ENCODE data around the gene RILPL1.

RILPL1 gene

GRCh38 chr12:123479442-123480180 lies 53.9 kb downstream of the RILPL1 start:
- no peak overlapping the region for H2BK5ac ChIP-seq (ENCODE audit: low read depth, low read length, poor library complexity)
- no CpG with 5 or more reads among the region's 14 CpGs for WGBS (ENCODE audit: extremely low coverage, insufficient coverage, insufficient read length)
- H3K9me3 ChIP-seq (ENCODE audit: insufficient read depth, low read depth, low read length) = no peaks in the 10 kb centered on the region
- no peak overlapping the region for H3K18ac ChIP-seq (ENCODE audit: low read length)
- no peak overlapping the region for H4K91ac ChIP-seq (ENCODE audit: low read depth, low read length)
- no peak for DNase-seq
- no peak overlapping the region for H3K9ac ChIP-seq (ENCODE audit: low read length)
- no peak overlapping the region for H2AFZ ChIP-seq (ENCODE audit: insufficient read depth, low read length, poor library complexity)
- no peaks in the 10 kb centered on the region for H3K79me2 ChIP-seq (ENCODE audit: control insufficient read depth, insufficient read depth, low read length, poor library complexity)
- H3K14ac ChIP-seq (ENCODE audit: low read length) = no peak overlapping the region
- H2BK120ac ChIP-seq (ENCODE audit: insufficient read depth, low read length, poor library complexity) = no peak overlapping the region
- H3K79me1 ChIP-seq (ENCODE audit: low read length) = no peaks in the 10 kb centered on the region
- H3K36me3 ChIP-seq (ENCODE audit: control insufficient read depth in 1 of 2, insufficient read depth in 2 of 2, low read length in 2 of 2) = peaks cover 31 to 36% of the 10 kb centered on the region in 2 experiments
- H2AK5ac ChIP-seq (ENCODE audit: low read length) = no peak overlapping the region
- no peak overlapping the region for H3K27ac ChIP-seq (ENCODE audit: low read depth, low read length)
- H4K12ac ChIP-seq (ENCODE audit: low read depth, low read length) = no peak overlapping the region
- no peak overlapping the region for H3K4me2 ChIP-seq (ENCODE audit: low read length)
- no peak overlapping the region for H3K23ac ChIP-seq (ENCODE audit: low read length)
- no peak overlapping the region for H3K4ac ChIP-seq (ENCODE audit: low read depth, low read length)
- H4K8ac ChIP-seq (ENCODE audit: low read depth, low read length) = no peak overlapping the region
- H3K4me3 ChIP-seq (ENCODE audit: low read depth, low read length) = no peak overlapping the region
- H3K4me1 ChIP-seq (ENCODE audit: control insufficient read depth in 1 of 2, insufficient read depth in 2 of 2, low read length in 2 of 2) = no peaks in the 10 kb centered on the region
- H3K27me3 ChIP-seq (ENCODE audit: insufficient read depth, low read length) = no peaks in the 10 kb centered on the region
- no peak overlapping the region for H2BK12ac ChIP-seq (ENCODE audit: low read length)

DNA sequence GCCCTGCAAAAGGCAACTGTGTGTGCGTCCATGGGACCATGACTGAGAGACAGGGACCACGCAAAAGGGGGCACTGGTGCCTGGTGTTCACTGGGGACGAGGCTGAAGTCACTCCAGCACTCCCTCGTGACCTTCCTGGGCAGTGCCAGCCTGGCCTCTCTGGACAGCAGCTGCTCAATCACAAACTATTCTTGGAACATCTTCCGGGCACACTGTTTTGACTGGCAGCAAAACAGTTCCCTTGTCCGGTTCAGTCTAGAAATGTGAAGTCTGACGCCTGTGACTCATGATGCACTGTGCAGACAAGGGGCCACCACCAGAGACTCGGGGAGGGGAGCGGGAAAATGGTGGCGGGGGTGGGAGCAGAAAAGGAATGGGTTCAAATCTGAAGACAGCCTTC lies 54.8 kb downstream of the RILPL1 start:
- no CpG with 5 or more reads among the region's 10 CpGs for WGBS (ENCODE audit: extremely low coverage, insufficient coverage, insufficient read length)
- Histone ChIP-seq H3K27me3 (ENCODE audit: insufficient read depth, low read length) (no peaks in the 10 kb centered on the region), H3K14ac (ENCODE audit: low read length) (no peak overlapping the region), H3K27ac (ENCODE audit: low read depth, low read length) (no peak overlapping the region), H2AFZ (ENCODE audit: insufficient read depth, low read length, poor library complexity) (no peak overlapping the region), H3K79me2 (ENCODE audit: control insufficient read depth, insufficient read depth, low read length, poor library complexity) (no peaks in the 10 kb centered on the region), H3K4me3 (ENCODE audit: low read depth, low read length) (no peak overlapping the region), H2BK12ac (ENCODE audit: low read length) (no peak overlapping the region), H3K23ac (ENCODE audit: low read length) (no peak overlapping the region), H4K8ac (ENCODE audit: low read depth, low read length) (no peak overlapping the region), H2BK120ac (ENCODE audit: insufficient read depth, low read length, poor library complexity) (no peak overlapping the region), H3K4ac (ENCODE audit: low read depth, low read length) (no peak overlapping the region), H4K91ac (ENCODE audit: low read depth, low read length) (no peak overlapping the region), H3K9ac (ENCODE audit: low read length) (no peak overlapping the region), H3K79me1 (ENCODE audit: low read length) (no peaks in the 10 kb centered on the region), H2BK5ac (ENCODE audit: low read depth, low read length, poor library complexity) (no peak overlapping the region), H4K12ac (ENCODE audit: low read depth, low read length) (no peak overlapping the region), H2AK5ac (ENCODE audit: low read length) (no peak overlapping the region), H3K4me2 (ENCODE audit: low read length) (no peak overlapping the region), H3K36me3 (ENCODE audit: control insufficient read depth in 1 of 2, insufficient read depth in 2 of 2, low read length in 2 of 2) (peaks cover 29 to 33% of the 10 kb centered on the region in 2 experiments), H3K4me1 (ENCODE audit: control insufficient read depth in 1 of 2, insufficient read depth in 2 of 2, low read length in 2 of 2) (no peaks in the 10 kb centered on the region), H3K9me3 (ENCODE audit: insufficient read depth, low read depth, low read length) (no peaks in the 10 kb centered on the region), H3K18ac (ENCODE audit: low read length) (no peak overlapping the region)
- DNase-seq = no peak

GRCh38 chr12:123478069-123478468 lies 55.5 kb downstream of the RILPL1 start:
- H3K79me1 ChIP-seq (ENCODE audit: low read length) = no peaks in the 10 kb centered on the region
- H3K36me3 ChIP-seq (ENCODE audit: control insufficient read depth in 1 of 2, insufficient read depth in 2 of 2, low read length in 2 of 2) = peaks cover 25 to 30% of the 10 kb centered on the region in 2 experiments
- no peak for DNase-seq
- H3K4me1 ChIP-seq (ENCODE audit: control insufficient read depth in 1 of 2, insufficient read depth in 2 of 2, low read length in 2 of 2) = no peaks in the 10 kb centered on the region
- no peak overlapping the region for H2BK5ac ChIP-seq (ENCODE audit: low read depth, low read length, poor library complexity)
- H2BK12ac ChIP-seq (ENCODE audit: low read length) = no peak overlapping the region
- H3K27me3 ChIP-seq (ENCODE audit: insufficient read depth, low read length) = no peaks in the 10 kb centered on the region
- H2BK120ac ChIP-seq (ENCODE audit: insufficient read depth, low read length, poor library complexity) = no peak overlapping the region
- H3K4me2 ChIP-seq (ENCODE audit: low read length) = no peak overlapping the region
- H3K9ac ChIP-seq (ENCODE audit: low read length) = no peak overlapping the region
- no peak overlapping the region for H4K91ac ChIP-seq (ENCODE audit: low read depth, low read length)
- H3K23ac ChIP-seq (ENCODE audit: low read length) = no peak overlapping the region
- H3K9me3 ChIP-seq (ENCODE audit: insufficient read depth, low read depth, low read length) = no peaks in the 10 kb centered on the region
- H3K27ac ChIP-seq (ENCODE audit: low read depth, low read length) = no peak overlapping the region
- no CpG with 5 or more reads among the region's 11 CpGs for WGBS (ENCODE audit: extremely low coverage, insufficient coverage, insufficient read length)
- H3K79me2 ChIP-seq (ENCODE audit: control insufficient read depth, insufficient read depth, low read length, poor library complexity) = no peaks in the 10 kb centered on the region
- no peak overlapping the region for H3K14ac ChIP-seq (ENCODE audit: low read length)
- H3K18ac ChIP-seq (ENCODE audit: low read length) = no peak overlapping the region
- no peak overlapping the region for H4K12ac ChIP-seq (ENCODE audit: low read depth, low read length)
- H4K8ac ChIP-seq (ENCODE audit: low read depth, low read length) = no peak overlapping the region
- no peak overlapping the region for H2AFZ ChIP-seq (ENCODE audit: insufficient read depth, low read length, poor library complexity)
- H2AK5ac ChIP-seq (ENCODE audit: low read length) = no peak overlapping the region
- no peak overlapping the region for H3K4ac ChIP-seq (ENCODE audit: low read depth, low read length)
- no peak overlapping the region for H3K4me3 ChIP-seq (ENCODE audit: low read depth, low read length)

DNA sequence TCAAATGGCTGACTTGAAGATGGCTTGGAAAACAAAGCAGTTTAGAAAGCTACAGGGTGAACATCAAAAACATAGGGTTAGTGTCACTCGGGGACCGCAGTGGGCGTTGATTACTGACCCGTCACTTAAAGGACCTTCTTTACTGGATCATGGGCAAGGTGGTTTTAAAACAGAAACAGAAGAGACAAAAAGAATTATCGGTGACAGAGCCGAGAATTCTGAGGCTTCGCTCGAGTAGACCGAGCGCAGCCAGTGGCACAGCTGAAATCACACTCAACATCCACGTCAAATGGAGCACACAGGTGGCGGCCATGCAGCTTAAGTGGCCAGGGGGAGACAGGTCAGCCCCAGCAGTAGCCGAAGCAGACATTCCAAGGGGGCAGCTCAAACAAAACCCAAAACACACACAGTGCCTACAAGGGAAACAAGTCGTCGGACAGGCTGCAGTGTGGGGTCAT lies 58.2 kb downstream of the RILPL1 start:
- Histone ChIP-seq H3K79me1 (ENCODE audit: low read length) (no peaks in the 10 kb centered on the region), H3K27me3 (ENCODE audit: insufficient read depth, low read length) (no peaks in the 10 kb centered on the region), H3K4me1 (ENCODE audit: control insufficient read depth in 1 of 2, insufficient read depth in 2 of 2, low read length in 2 of 2) (no peaks in the 10 kb centered on the region), H3K4ac (ENCODE audit: low read depth, low read length) (no peak overlapping the region), H3K4me2 (ENCODE audit: low read length) (no peak overlapping the region), H3K4me3 (ENCODE audit: low read depth, low read length) (no peak overlapping the region), H3K18ac (ENCODE audit: low read length) (no peak overlapping the region), H3K9ac (ENCODE audit: low read length) (no peak overlapping the region), H2AK5ac (ENCODE audit: low read length) (no peak overlapping the region), H4K91ac (ENCODE audit: low read depth, low read length) (no peak overlapping the region), H3K9me3 (ENCODE audit: insufficient read depth, low read depth, low read length) (no peaks in the 10 kb centered on the region), H2BK5ac (ENCODE audit: low read depth, low read length, poor library complexity) (no peak overlapping the region), H3K36me3 (ENCODE audit: control insufficient read depth in 1 of 2, insufficient read depth in 2 of 2, low read length in 2 of 2) (peaks cover 35 to 45% of the 10 kb centered on the region in 2 experiments), H2BK120ac (ENCODE audit: insufficient read depth, low read length, poor library complexity) (no peak overlapping the region), H2BK12ac (ENCODE audit: low read length) (no peak overlapping the region), H2AFZ (ENCODE audit: insufficient read depth, low read length, poor library complexity) (no peak overlapping the region), H3K79me2 (ENCODE audit: control insufficient read depth, insufficient read depth, low read length, poor library complexity) (no peaks in the 10 kb centered on the region), H3K27ac (ENCODE audit: low read depth, low read length) (no peak overlapping the region), H3K23ac (ENCODE audit: low read length) (no peak overlapping the region), H4K8ac (ENCODE audit: low read depth, low read length) (no peak overlapping the region), H3K14ac (ENCODE audit: low read length) (no peak overlapping the region), H4K12ac (ENCODE audit: low read depth, low read length) (no peak overlapping the region)
- no CpG with 5 or more reads among the region's 15 CpGs for whole genome bisulfite sequencing (ENCODE audit: extremely low coverage, insufficient coverage, insufficient read length)
- DNase-seq = no peak

Measured in trophoblast cell (in vitro differentiated cells and primary cell).